Trophoblast cell (in vitro differentiated cells and primary cell): ENCODE results near the gene IGLL1.

ENCODE experiments used
- DNase-seq, 2 donors: peaks; one replicate each; pipeline ENCODE4 v3.0.0-alpha.2; 2016
- H2AFZ ChIP-seq: 2 replicates; pipeline ENCODE4 v1.6.1; 2013; ENCODE audit warnings: low read length, moderate library complexity, mild to moderate bottlenecking; ENCODE audit not compliant: insufficient read depth, poor library complexity
- H2AK5ac ChIP-seq: 2 replicates; pipeline ENCODE4 v1.6.1; 2013; ENCODE audit warnings: mild to moderate bottlenecking, low read length
- H2BK120ac ChIP-seq: 2 replicates; pipeline ENCODE4 v1.6.1; 2013; ENCODE audit warnings: low read length, mild to moderate bottlenecking, moderate library complexity; ENCODE audit not compliant: insufficient read depth, poor library complexity
- H2BK12ac ChIP-seq: 2 replicates; pipeline ENCODE4 v1.6.1; 2013; ENCODE audit warnings: mild to moderate bottlenecking, low read length, moderate library complexity
- H2BK5ac ChIP-seq: 2 replicates; pipeline ENCODE4 v1.6.1; 2013; ENCODE audit warnings: low read length, low read depth, moderate library complexity, mild to moderate bottlenecking; ENCODE audit not compliant: poor library complexity
- H3K14ac ChIP-seq: 2 replicates; pipeline ENCODE4 v1.6.1; 2013; ENCODE audit warnings: mild to moderate bottlenecking, low read length
- H3K18ac ChIP-seq: 2 replicates; pipeline ENCODE4 v1.6.1; 2013; ENCODE audit warnings: mild to moderate bottlenecking, low read length
- H3K23ac ChIP-seq: 2 replicates; pipeline ENCODE4 v1.6.1; 2013; ENCODE audit warnings: low read length
- H3K27ac ChIP-seq: 2 replicates; pipeline ENCODE4 v1.5.1; 2013; ENCODE audit warnings: low read depth, mild to moderate bottlenecking, inconsistent platforms, low read length, moderate library complexity
- H3K27me3 ChIP-seq: 2 replicates; pipeline ENCODE4 v1.6.1; 2013; ENCODE audit warnings: inconsistent platforms, mild to moderate bottlenecking, low read length, moderate library complexity; ENCODE audit not compliant: insufficient read depth
- H3K36me3 ChIP-seq, 2 experiments: 1 replicate in 1 of 2; 2 replicates in 1 of 2; pipeline ENCODE4 v1.6.1; 2013; ENCODE audit warnings: low read length in 2 of 2, mild to moderate bottlenecking in 2 of 2, moderate library complexity in 1 of 2; ENCODE audit not compliant: insufficient read depth in 2 of 2, control insufficient read depth in 1 of 2
- H3K4ac ChIP-seq: 2 replicates; pipeline ENCODE4 v1.6.1; 2013; ENCODE audit warnings: low read depth, mild to moderate bottlenecking, low read length, moderate library complexity
- H3K4me1 ChIP-seq, 2 experiments: 1 replicate in 1 of 2; 2 replicates in 1 of 2; pipeline ENCODE4 v1.6.1; 2013; ENCODE audit warnings: low read length in 2 of 2, mild to moderate bottlenecking in 2 of 2, moderate library complexity in 1 of 2; ENCODE audit not compliant: insufficient read depth in 2 of 2, control insufficient read depth in 1 of 2
- H3K4me2 ChIP-seq: 2 replicates; pipeline ENCODE4 v1.6.1; 2013; ENCODE audit warnings: inconsistent platforms, mild to moderate bottlenecking, low read length, moderate library complexity
- H3K4me3 ChIP-seq: 2 replicates; pipeline ENCODE4 v1.5.1; 2013; ENCODE audit warnings: mild to moderate bottlenecking, low read depth, low read length, inconsistent platforms
- H3K79me1 ChIP-seq: one replicate; pipeline ENCODE4 v1.6.1; 2013; ENCODE audit warnings: low read length
- H3K79me2 ChIP-seq: 2 replicates; pipeline ENCODE4 v1.6.1; 2013; ENCODE audit warnings: low read length, mild to moderate bottlenecking; ENCODE audit not compliant: control insufficient read depth, insufficient read depth, poor library complexity
- H3K9ac ChIP-seq: 2 replicates; pipeline ENCODE4 v1.6.1; 2013; ENCODE audit warnings: mild to moderate bottlenecking, low read length
- H3K9me3 ChIP-seq: 2 replicates; pipeline ENCODE4 v1.6.1; 2013; ENCODE audit warnings: low read depth, mild to moderate bottlenecking, control low read depth, inconsistent platforms, low read length; ENCODE audit not compliant: insufficient read depth
- H4K12ac ChIP-seq: 2 replicates; pipeline ENCODE4 v1.6.1; 2013; ENCODE audit warnings: low read depth, mild to moderate bottlenecking, low read length, moderate library complexity
- H4K8ac ChIP-seq: 2 replicates; pipeline ENCODE4 v1.6.1; 2013; ENCODE audit warnings: low read depth, mild to moderate bottlenecking, low read length, moderate library complexity
- H4K91ac ChIP-seq: one replicate; pipeline ENCODE4 v1.6.1; 2013; ENCODE audit warnings: low read depth, mild to moderate bottlenecking, low read length, moderate library complexity
- WGBS: extraction: QIAGEN DNeasy Blood & Tissue Kit; methylation state at CpG from one replicate; pipeline ENCODE4 v1.1.7; 2013; ENCODE audit warnings: missing lambda C conversion rate; ENCODE audit not compliant: insufficient read length, insufficient coverage; ENCODE audit errors: extremely low coverage; 5-methylcytosine and 5-hydroxymethylcytosine counted together

Gene IGLL1

DNA sequence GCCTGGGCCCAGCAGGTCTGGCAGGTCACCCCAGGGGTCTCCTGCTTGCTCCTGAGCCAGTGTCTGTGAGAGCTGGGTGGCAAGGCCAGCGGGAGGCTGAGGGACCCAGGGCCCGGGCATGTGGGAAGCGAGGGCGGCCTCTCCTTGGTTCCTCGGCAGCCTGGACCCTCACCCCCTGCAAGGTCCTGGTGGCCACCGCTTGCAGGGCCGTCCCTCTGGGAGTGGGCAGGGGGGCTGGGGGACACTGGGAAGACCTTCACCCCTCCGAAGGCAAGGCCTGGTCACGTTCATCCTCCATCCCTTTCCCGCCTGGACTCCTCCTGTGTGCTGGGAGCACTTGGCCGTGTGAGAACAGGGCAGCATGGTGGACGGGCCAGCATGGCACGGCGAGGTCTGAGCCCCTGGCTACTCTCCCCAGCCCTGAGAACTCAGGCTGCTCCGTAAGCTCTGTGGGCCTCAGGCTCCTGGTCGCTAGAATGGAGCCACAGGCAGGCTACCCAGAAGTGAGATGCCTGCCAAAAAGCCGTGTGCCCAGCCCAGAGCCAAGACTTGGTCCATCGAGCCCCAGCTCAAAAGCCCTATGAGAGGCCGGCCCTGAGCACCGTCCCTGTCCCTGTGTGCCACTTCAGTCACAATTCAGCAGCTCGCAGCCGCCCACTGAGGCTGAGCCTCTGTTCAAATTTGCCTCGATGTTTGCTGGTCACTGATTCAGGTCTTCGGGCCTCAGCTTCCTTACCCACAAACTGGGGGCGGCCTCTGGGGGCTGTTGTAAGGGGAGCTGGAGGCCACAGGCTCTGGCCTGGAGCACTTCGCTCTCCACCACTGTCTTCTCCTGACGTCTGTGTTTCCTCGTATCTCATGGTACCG lies 45.0 kb downstream of the IGLL1 start:
- Histone ChIP-seq H4K12ac (no peak overlapping the region), H3K9me3 (peaks cover 3% of the 10 kb centered on the region), H4K8ac (peak overlapping the region; percentile 52), H3K23ac (no peak overlapping the region), H3K79me2 (peaks cover 3% of the 10 kb centered on the region), H2BK120ac (peak overlapping the region; percentile 84), H3K4ac (peak overlapping the region; percentile 62), H3K79me1 (peaks cover 45% of the 10 kb centered on the region), H3K4me3 (no peak overlapping the region), H2AFZ (peak overlapping the region; percentile 24), H3K9ac (no peak overlapping the region), H2AK5ac (peak overlapping the region; percentile 19), H3K27me3 (no peaks in the 10 kb centered on the region), H3K14ac (peak overlapping the region; percentile 63), H3K4me1 (peaks cover 39 to 54% of the 10 kb centered on the region in 2 experiments), H2BK5ac (peak overlapping the region; percentile 15), H4K91ac (peak overlapping the region; percentile 90), H3K18ac (peak overlapping the region; percentile 8), H2BK12ac (peak overlapping the region; percentile 93), H3K4me2 (no peak overlapping the region), H3K36me3 (no peaks in the 10 kb centered on the region), H3K27ac (no peak overlapping the region)
- WGBS, result no CpG with 5 or more reads among the region's 29 CpGs
- DNase-seq, result no peak

- Histone ChIP-seq H2BK5ac (peak overlapping the region; percentile 70), H3K4me1 (peaks cover 37 to 52% of the 10 kb centered on the region in 2 experiments), H4K8ac (peak overlapping the region; percentile 52), H4K12ac (peak overlapping the region; percentile 1), H3K36me3 (no peaks in the 10 kb centered on the region), H3K23ac (no peak overlapping the region), H3K4ac (peak overlapping the region; percentile 28), H3K27ac (no peak overlapping the region), H3K4me3 (no peak overlapping the region), H4K91ac (peak overlapping the region; percentile 90), H3K14ac (peak overlapping the region; percentile 63), H3K27me3 (no peaks in the 10 kb centered on the region), H2BK120ac (peak overlapping the region; percentile 84), H3K9me3 (peaks cover 3% of the 10 kb centered on the region), H2AFZ (no peak overlapping the region), H3K18ac (peak overlapping the region; percentile 40), H3K79me1 (peaks cover 45% of the 10 kb centered on the region), H2AK5ac (peak overlapping the region; percentile 57), H2BK12ac (peak overlapping the region; percentile 75), H3K79me2 (peaks cover 3% of the 10 kb centered on the region), H3K9ac (no peak overlapping the region), H3K4me2 (no peak overlapping the region)
- DNase-seq, result no peak
- no CpG with 5 or more reads among the region's 10 CpGs for whole genome bisulfite sequencing
These were observed 45.8 kb downstream of the IGLL1 start for GRCh38 chr22:23534201-23534850.

GRCh38 chr22:23533771-23534191 lies 46.3 kb downstream of the IGLL1 start:
- Histone ChIP-seq H3K27ac (peak overlapping the region; percentile 7), H3K79me1 (peaks cover 45% of the 10 kb centered on the region), H3K4me3 (no peak overlapping the region), H2BK120ac (peak overlapping the region; percentile 73), H3K4me2 (no peak overlapping the region), H4K8ac (peak overlapping the region; percentile 77), H2BK5ac (peak overlapping the region; percentile 19), H3K14ac (peak overlapping the region; percentile 33), H3K23ac (no peak overlapping the region), H3K9me3 (peaks cover 3% of the 10 kb centered on the region), H2AFZ (peak overlapping the region; percentile 48), H3K9ac (no peak overlapping the region), H3K4ac (peak overlapping the region; percentile 41), H3K27me3 (no peaks in the 10 kb centered on the region), H4K12ac (peak overlapping the region; percentile 7), H3K36me3 (no peaks in the 10 kb centered on the region), H3K18ac (peak overlapping the region; percentile 58), H3K79me2 (peaks cover 3% of the 10 kb centered on the region), H2AK5ac (peak overlapping the region; percentile 4), H2BK12ac (peak overlapping the region; percentile 72), H4K91ac (peak overlapping the region; percentile 90), H3K4me1 (peaks cover 37 to 51% of the 10 kb centered on the region in 2 experiments)
- no CpG with 5 or more reads among the region's 8 CpGs for WGBS
- no peak for DNase-seq

- H3K27ac ChIP-seq, result peak overlapping the region; percentile 7
- H3K4me3 ChIP-seq, result no peak overlapping the region
These were observed 46.7 kb downstream of the IGLL1 start for GRCh38 chr22:23533328-23533762.

More at GRCh38 chr22:23533328-23533762, 46.7 kb downstream of the IGLL1 start:
- no peaks in the 10 kb centered on the region for H3K27me3 ChIP-seq
- H2AFZ ChIP-seq, result peak overlapping the region; percentile 48
- no peak overlapping the region for H3K9ac ChIP-seq
- H3K79me1 ChIP-seq, result peaks cover 43% of the 10 kb centered on the region
- H4K91ac ChIP-seq, result peak overlapping the region; percentile 90
- peaks cover 3% of the 10 kb centered on the region for H3K9me3 ChIP-seq
- H2BK12ac ChIP-seq, result peak overlapping the region; percentile 74
- peak overlapping the region; percentile 60 for H3K14ac ChIP-seq
- WGBS, result no CpG with 5 or more reads among the region's 9 CpGs
- H3K4ac ChIP-seq, result peak overlapping the region; percentile 41
- H4K12ac ChIP-seq, result peak overlapping the region; percentile 7
- H2BK5ac ChIP-seq, result peak overlapping the region; percentile 19
- H3K4me2 ChIP-seq, result no peak overlapping the region
- peak overlapping the region; percentile 88 for H2BK120ac ChIP-seq
- DNase-seq, result peak in 1 of 2 donors; percentile 27
- H2AK5ac ChIP-seq, result peak overlapping the region; percentile 4
- H3K36me3 ChIP-seq, result no peaks in the 10 kb centered on the region
- peaks cover 33 to 47% of the 10 kb centered on the region in 2 experiments for H3K4me1 ChIP-seq
- H4K8ac ChIP-seq, result peak overlapping the region; percentile 77
- H3K23ac ChIP-seq, result no peak overlapping the region
- peak overlapping the region; percentile 58 for H3K18ac ChIP-seq
- H3K79me2 ChIP-seq, result peaks cover 3% of the 10 kb centered on the region
